H1 (cell line): ENCODE measurements around the gene DOCK1. TPM values are rescaled to one million over a fixed set of nuclear protein-coding genes. Genes with fewer than 3 reads are reported as not detected.

Source experiments
- CTCF ChIA-PET: fragments of 300-600 bp; sonication (Branson Sonifier 250); formaldehyde crosslinking; loops from one replicate; lab custom pipeline; 2021; ENCODE audit not compliant: partially characterized antibody; lab: Charles Lee
- POLR2A ChIA-PET: fragments of 300-600 bp; sonication (Branson Sonifier 250); formaldehyde crosslinking; loops from one replicate; lab custom pipeline; 2021; ENCODE audit warnings: inconsistent platforms; ENCODE audit not compliant: partially characterized antibody; lab: Charles Lee
- DNase-seq, 2 experiments: peaks; one replicate each; pipeline versions ENCODE4 v3.0.0 to v3.0.0-alpha.2; 2010 to 2022; ENCODE audit warnings: low spot score in 2 of 2, low read depth in 1 of 2, mixed read lengths in 1 of 2
- FAIRE-seq: peaks from 2 replicates; lab custom pipeline; 2011; peaks lifted over from hg19 to GRCh38; lab: Jason Lieb, UNC
- H2AFZ ChIP-seq: 2 replicates; pipeline ENCODE4 v1.8.1; 2012; ENCODE audit warnings: low read length, inconsistent platforms
- H2AK5ac ChIP-seq: 2 replicates; pipeline ENCODE4 v1.6.1; 2013; ENCODE audit warnings: low read depth, low read length
- H2BK120ac ChIP-seq: replicated peaks from 2 replicates; pipeline ENCODE3; 2013; ENCODE audit warnings: low read depth, low read length, inconsistent platforms
- H2BK12ac ChIP-seq: 2 replicates; pipeline ENCODE4 v1.6.1; 2013; ENCODE audit warnings: low read depth, low read length
- H2BK15ac ChIP-seq: 2 replicates; pipeline ENCODE4 v1.6.1; 2013; ENCODE audit warnings: low read length
- H2BK20ac ChIP-seq: 2 replicates; pipeline ENCODE4 v1.6.1; 2013; ENCODE audit warnings: low read length
- H2BK5ac ChIP-seq: 2 replicates; pipeline ENCODE4 v1.6.1; 2013; ENCODE audit warnings: low read depth, low read length
- H3K14ac ChIP-seq: 2 replicates; pipeline ENCODE4 v1.6.1; 2013; ENCODE audit warnings: inconsistent platforms; ENCODE audit not compliant: insufficient read length
- H3K18ac ChIP-seq: 2 replicates; pipeline ENCODE4 v1.6.1; 2013; ENCODE audit warnings: low read length; ENCODE audit errors: extremely low read depth
- H3K23ac ChIP-seq: 2 replicates; pipeline ENCODE4 v1.6.1; 2013; ENCODE audit warnings: inconsistent platforms; ENCODE audit not compliant: insufficient read length
- H3K23me2 ChIP-seq: 2 replicates; pipeline ENCODE4 v1.6.1; 2013; ENCODE audit warnings: low read depth, low read length
- H3K27ac ChIP-seq: 2 replicates; pipeline ENCODE4 v1.6.1; 2011; ENCODE audit warnings: low read depth, low read length, inconsistent platforms
- H3K27me3 ChIP-seq, 4 experiments: replicated peaks in 1 of 4; 1 replicate in 1 of 4; 2 replicates in 3 of 4; pipeline versions ENCODE4 v1.6.1 to v1.8.1; 2011 to 2013; ENCODE audit warnings: low read length in 3 of 4, mild to moderate bottlenecking in 3 of 4, inconsistent platforms in 2 of 4, mixed read lengths in 2 of 4, moderate library complexity in 1 of 4; ENCODE audit not compliant: control insufficient read depth in 3 of 4, insufficient read depth in 3 of 4; ENCODE audit errors: extremely low read depth in 1 of 4
- H3K36me3 ChIP-seq, 4 experiments: 2 replicates each; pipeline versions ENCODE4 v1.6.1 to v1.8.1; 2011 to 2013; ENCODE audit warnings: mild to moderate bottlenecking in 4 of 4, low read length in 3 of 4, moderate library complexity in 2 of 4, control low read depth in 1 of 4, inconsistent platforms in 1 of 4; ENCODE audit not compliant: insufficient read depth in 4 of 4, control insufficient read depth in 2 of 4
- H3K4ac ChIP-seq: replicated peaks from 2 replicates; pipeline ENCODE3; 2013; ENCODE audit warnings: low read length, low read depth, mixed read lengths, inconsistent platforms; ENCODE audit not compliant: insufficient read length
- H3K4me1 ChIP-seq, 4 experiments: replicated peaks in 1 of 4; 1 replicate in 1 of 4; 2 replicates in 3 of 4; pipeline versions ENCODE4 v1.6.1 to v1.8.1; 2011 to 2013; ENCODE audit warnings: low read length in 3 of 4, inconsistent platforms in 2 of 4, mixed read lengths in 1 of 4; ENCODE audit not compliant: insufficient read depth in 4 of 4, control insufficient read depth in 3 of 4
- H3K4me2 ChIP-seq, 2 experiments: 2 replicates each; pipeline versions ENCODE4 v1.6.1 to v1.8.1; 2011 to 2013; ENCODE audit warnings: low read depth in 2 of 2, low read length in 2 of 2, control low read depth in 1 of 2, inconsistent platforms in 1 of 2, mild to moderate bottlenecking in 1 of 2; ENCODE audit not compliant: insufficient read depth in 1 of 2
- H3K4me3 ChIP-seq, 4 experiments: fragments of 200-600, 300-600 bp in 1 of 4; sonication (generic), shearing (Covaris generic), sonication (Bioruptor Twin) in 1 of 4; 2 replicates each; pipeline versions ENCODE4 v1.5.1 to v1.8.1; 2011 to 2016; ENCODE audit warnings: low read length in 4 of 4, low read depth in 3 of 4, control low read depth in 2 of 4, inconsistent platforms in 2 of 4, mild to moderate bottlenecking in 2 of 4, mixed read lengths in 1 of 4, moderate library complexity in 1 of 4; ENCODE audit not compliant: insufficient read depth in 2 of 4; ENCODE audit errors: extremely low read depth in 1 of 4
- H3K56ac ChIP-seq: replicated peaks from 2 replicates; pipeline ENCODE3; 2013; ENCODE audit warnings: low read depth, mild to moderate bottlenecking, mixed read lengths, low read length, inconsistent platforms; ENCODE audit not compliant: insufficient read length
- H3K79me1 ChIP-seq: 2 replicates; pipeline ENCODE4 v1.6.1; 2013; ENCODE audit warnings: low read depth, low read length, control low read depth
- H3K79me2 ChIP-seq, 2 experiments: 2 replicates each; pipeline versions ENCODE4 v1.6.1 to v1.8.1; 2012 to 2013; ENCODE audit warnings: low read length in 2 of 2, mild to moderate bottlenecking in 2 of 2, inconsistent platforms in 1 of 2; ENCODE audit not compliant: insufficient read depth in 2 of 2, control insufficient read depth in 1 of 2
- H3K9ac ChIP-seq, 4 experiments: replicated peaks in 1 of 4; 1 replicate in 1 of 4; 2 replicates in 3 of 4; pipeline versions ENCODE4 v1.6.1 to v1.8.1; 2011 to 2013; ENCODE audit warnings: low read depth in 3 of 4, low read length in 3 of 4, control low read depth in 2 of 4, mild to moderate bottlenecking in 2 of 4, moderate library complexity in 2 of 4, inconsistent platforms in 1 of 4; ENCODE audit errors: extremely low read depth in 1 of 4
- H3K9me3 ChIP-seq, 2 experiments: 2 replicates each; pipeline versions ENCODE4 v1.6.1 to v1.8.1; 2012 to 2013; ENCODE audit warnings: mild to moderate bottlenecking in 2 of 2, moderate library complexity in 2 of 2, control low read depth in 1 of 2, inconsistent platforms in 1 of 2, low read depth in 1 of 2, low read length in 1 of 2, mixed read lengths in 1 of 2; ENCODE audit not compliant: insufficient read depth in 2 of 2
- H4K20me1 ChIP-seq, 2 experiments: replicated peaks in 1 of 2; 2 replicates each; pipeline versions ENCODE3 to v1.8.1; 2011 to 2013; ENCODE audit warnings: inconsistent platforms in 2 of 2, low read length in 2 of 2, mild to moderate bottlenecking in 1 of 2; ENCODE audit not compliant: insufficient read depth in 2 of 2, control insufficient read depth in 1 of 2
- H4K5ac ChIP-seq: 2 replicates; pipeline ENCODE4 v1.6.1; 2013; ENCODE audit warnings: low read length, low read depth, mixed read lengths, inconsistent platforms; ENCODE audit not compliant: insufficient read length
- H4K8ac ChIP-seq: 2 replicates; pipeline ENCODE4 v1.8.0; 2013; ENCODE audit warnings: mild to moderate bottlenecking, moderate library complexity, low read length, inconsistent platforms; ENCODE audit not compliant: insufficient read depth; ENCODE audit errors: extremely low read depth
- H4K91ac ChIP-seq: replicated peaks from 2 replicates; pipeline ENCODE3; 2013; ENCODE audit warnings: low read length, mixed read lengths, inconsistent platforms; ENCODE audit not compliant: insufficient read length
- ATF3 ChIP-seq: IDR thresholded peaks from 2 replicates; pipeline ENCODE4 v1.6.1; 2011; ENCODE audit warnings: low read depth, mild to moderate bottlenecking, low read length; ENCODE audit not compliant: insufficient read depth
- BACH1 ChIP-seq: IDR thresholded peaks from 2 replicates; pipeline ENCODE4 v1.6.1; 2012; ENCODE audit warnings: low read length, improper control_type of control experiment
- CBX5 ChIP-seq: fragments of 300-800, 300-1000 bp; sonication (generic); IDR thresholded peaks from 2 replicates; pipeline ENCODE4 v1.7.1; 2016; ENCODE audit warnings: antibody characterized with exemption, low read length, low read depth
- E2F6 ChIP-seq: IDR thresholded peaks from 2 replicates; pipeline ENCODE4 v1.6.1; 2012; ENCODE audit warnings: inconsistent platforms
- EGR1 ChIP-seq: IDR thresholded peaks from 2 replicates; pipeline ENCODE4 v1.6.1; 2011; ENCODE audit warnings: low read depth, low read length, borderline replicate concordance
- EP300 ChIP-seq, 2 experiments: IDR thresholded peaks; 1 replicate in 1 of 2; 2 replicates in 1 of 2; pipeline ENCODE4 v1.6.1; 2011 to 2012; ENCODE audit warnings: low read depth in 2 of 2, low read length in 2 of 2, mild to moderate bottlenecking in 2 of 2, borderline replicate concordance in 1 of 2, inconsistent platforms in 1 of 2, moderate library complexity in 1 of 2
- FOSL1 ChIP-seq: IDR thresholded peaks from 2 replicates; pipeline ENCODE4 v1.6.1; 2011; ENCODE audit warnings: mild to moderate bottlenecking, low read depth, low read length, moderate library complexity; ENCODE audit not compliant: insufficient read depth
- KDM1A ChIP-seq: fragments of 200-600, 300-600 bp; sonication (generic); IDR thresholded peaks from 2 replicates; pipeline ENCODE4 v1.7.1; 2016; ENCODE audit warnings: mild to moderate bottlenecking, low read length, borderline replicate concordance
- MAFK ChIP-seq: IDR thresholded peaks from 2 replicates; pipeline ENCODE4 v1.6.1; 2012; ENCODE audit warnings: low read depth, mild to moderate bottlenecking, improper control_type of control experiment, low read length
- POU5F1 ChIP-seq: IDR thresholded peaks from 2 replicates; pipeline ENCODE4 v1.6.1; 2011; ENCODE audit warnings: low read depth, mild to moderate bottlenecking, low read length, moderate library complexity
- RBBP5 ChIP-seq: IDR thresholded peaks from 2 replicates; pipeline ENCODE4 v1.7.1; 2012; ENCODE audit warnings: low read depth, mild to moderate bottlenecking, inconsistent platforms, low read length, moderate library complexity, borderline replicate concordance
- SIX5 ChIP-seq: IDR thresholded peaks from 2 replicates; pipeline ENCODE4 v1.6.1; 2011; ENCODE audit warnings: mild to moderate bottlenecking, low read depth, low read length
- SP2 ChIP-seq: IDR thresholded peaks from 2 replicates; pipeline ENCODE4 v1.6.1; 2012; ENCODE audit warnings: mild to moderate bottlenecking, low read length, inconsistent platforms
- ZNF274 ChIP-seq: IDR thresholded peaks from 2 replicates; pipeline ENCODE4 v1.7.0; 2012; ENCODE audit warnings: low read length, borderline replicate concordance; ENCODE audit errors: extremely low read depth
- WGBS, 2 experiments: shearing (Covaris generic) in 1 of 2; methylation state at CpG; one replicate each; pipeline versions ENCODE4 v1.1.6 to v1.1.7; 2013 to 2015; ENCODE audit warnings: low lambda C conversion rate in 2 of 2, mixed read lengths in 2 of 2, inconsistent platforms in 1 of 2, low coverage in 1 of 2, missing lambda C conversion rate in 1 of 2; ENCODE audit not compliant: insufficient replicate concordance in 2 of 2, insufficient coverage in 1 of 2, insufficient read length in 1 of 2; ENCODE audit errors: extremely low coverage in 1 of 2, missing lambda C conversion rate in 1 of 2; 5-methylcytosine and 5-hydroxymethylcytosine counted together
- polyA plus RNA-seq, 7 experiments: library from polyadenylated mRNA; depleted of rRNA in 3 of 7; stranded (reverse) in 5 of 7; unstranded in 2 of 7; fragments of >200 nt in 5 of 7; fragments of 200-250 nt in 2 of 7; gene quantifications; 1 replicate in 5 of 7; 2 replicates in 1 of 7; 4 replicates in 1 of 7; pipeline versions ENCODE4 v1.2.1 to v1.2.3, GENCODE V29; 2011 to 2013; ENCODE audit warnings: missing spikeins in 2 of 7, mixed read lengths in 2 of 7
- total RNA-seq: library from RNA; stranded (reverse); fragmentation: NEBNext Ultra II Directional; extraction: Animal tissue kit (Norgen Biotek cat#: 25700); gene quantifications from 2 replicates; pipeline ENCODE4 v1.2.1, GENCODE V29; 2021

The DOCK1 gene
- total and polyA plus RNA-seq, 2 of the 8 experiments (the other 6 are each of a cell fraction or from before 2014, with no cell fraction given) = 11.6 to 53.0 TPM

- no peaks in the 10 kb centered on the region for H3K36me3 ChIP-seq
- DNase-seq (no peak), FAIRE-seq (no peak)
- no peak overlapping the region for H3K56ac ChIP-seq
- no peak overlapping the region for H4K5ac ChIP-seq
- no peak overlapping the region for H2AFZ ChIP-seq
- H3K79me2 ChIP-seq = no peaks in the 10 kb centered on the region
- ChIA-PET POLR2A (no interaction called here), CTCF (no interaction called here)
- H3K23ac ChIP-seq = no peak overlapping the region
- no peaks in the 10 kb centered on the region for H3K9me3 ChIP-seq
- no peaks in the 10 kb centered on the region for H3K27me3 ChIP-seq
- no peak overlapping the region for H3K27ac ChIP-seq
- H2BK120ac ChIP-seq = no peak overlapping the region
- H4K8ac ChIP-seq = no peak overlapping the region
- no peak overlapping the region for H2BK12ac ChIP-seq
- no peaks in the 10 kb centered on the region for H3K4me1 ChIP-seq
- H2BK20ac ChIP-seq = no peak overlapping the region
- no peak overlapping the region for H3K18ac ChIP-seq
- no peak overlapping the region for H2BK5ac ChIP-seq
- H3K4me3 ChIP-seq = no peak overlapping the region
- no peak overlapping the region for H3K4me2 ChIP-seq
- H2AK5ac ChIP-seq = no peak overlapping the region
- H4K20me1 ChIP-seq = peaks cover 0 to 1% of the 10 kb centered on the region in 2 experiments
- H3K23me2 ChIP-seq = no peaks in the 10 kb centered on the region
- no peak overlapping the region for H3K9ac ChIP-seq
- 96% methylated on average over 4 of the region's 5 CpGs; no CpG with 5 or more reads in 1 of the 2 experiments for WGBS, 2 experiments
- H4K91ac ChIP-seq = no peak overlapping the region
- no peak overlapping the region for H3K4ac ChIP-seq
- no peak overlapping the region for H3K14ac ChIP-seq
- H2BK15ac ChIP-seq = no peak overlapping the region
- peaks cover 2% of the 10 kb centered on the region; the same call in 1 of the 2 replicates for H3K79me1 ChIP-seq
- TF ChIP-seq POU5F1 = no peak
- TF ChIP-seq EP300 (IDR thresholded peaks at IDR 0.05; ENCODE audit: borderline replicate concordance in 1 of 2, low read depth in 2 of 2, low read length in 2 of 2) = no peak
- no peak for TF ChIP-seq ATF3
- no peak for TF ChIP-seq ZNF274
- TF ChIP-seq SIX5 = no peak
- no peak for TF ChIP-seq MAFK
- TF ChIP-seq SP2 = no peak
- no peak for TF ChIP-seq CBX5
- no peak for TF ChIP-seq RBBP5
- TF ChIP-seq KDM1A = no peak
- TF ChIP-seq BACH1 = no peak
- TF ChIP-seq FOSL1 = no peak
- TF ChIP-seq EGR1 = no peak
- no peak for TF ChIP-seq E2F6
Measured at GRCh38 chr10:127089446-127089845, 184.2 kb downstream of the DOCK1 start.
